AG04450 (cell line): ENCODE data around the gene RNF19B. TPM values are rescaled to one million over a fixed set of nuclear protein-coding genes. Genes with fewer than 3 reads are reported as not detected.
"Not testable (repeated sequence)": the region's sequence is repeated elsewhere in the genome, so short reads cannot be mapped to it uniquely, and the experiment has no call there.

ENCODE experiments used
- CTCF ChIA-PET: fragments of 300-600, 350-600 bp; formaldehyde crosslinking; extraction: SDS; loops from one replicate; lab custom pipeline; 2022; ENCODE audit warnings: antibody characterized with exemption, inconsistent platforms; lab: Charles Lee
- POLR2A ChIA-PET: fragments of 350-600 bp; formaldehyde crosslinking; extraction: SDS; loops from one replicate; lab custom pipeline; 2021; ENCODE audit warnings: antibody characterized with exemption, inconsistent platforms; lab: Yijun Ruan, JAX
- DNase-seq: peaks from one replicate; pipeline ENCODE4 v3.0.0-alpha.2; 2011; ENCODE audit warnings: low read depth, low spot score
- H3K27ac ChIP-seq: one replicate; pipeline ENCODE4 v1.5.1; 2012; ENCODE audit warnings: low read depth, low read length, control low read depth
- H3K27me3 ChIP-seq: one replicate; pipeline ENCODE4 v1.6.0; 2012; ENCODE audit warnings: low read length; ENCODE audit not compliant: control insufficient read depth, insufficient read depth
- H3K4me3 ChIP-seq: 2 replicates; pipeline ENCODE4 v1.5.1; 2011; ENCODE audit warnings: mild to moderate bottlenecking, low read depth, low read length, control low read depth
- H3K9me3 ChIP-seq: 2 replicates; pipeline ENCODE4 v1.5.1; 2012; ENCODE audit warnings: low read length; ENCODE audit not compliant: control insufficient read depth, insufficient read depth
- polyA plus RNA-seq: library from polyadenylated mRNA; depleted of rRNA; stranded (reverse); fragments of >200 nt; gene quantifications from 2 replicates; pipeline ENCODE4 v1.2.3, GENCODE V29; 2011
- TF ChIP-seq, protein P1 (sequence below): IDR thresholded peaks from 2 replicates; pipeline ENCODE4 v1.5.1; 2011; ENCODE audit warnings: low read depth, low read length, control low read depth, inconsistent platforms

RNF19B gene
- polyA plus RNA-seq, 1 experiment, result 10.1 TPM

GRCh38 chr1:32977546-32978087 is 13.0 kb upstream of the RNF19B start:
- H3K4me3 ChIP-seq, result no peak overlapping the region
- H3K9me3 ChIP-seq, result no peaks in the 10 kb centered on the region; the same call in 1 of the 2 replicates
- no peaks in the 10 kb centered on the region for H3K27me3 ChIP-seq
- ChIA-PET POLR2A (no interaction called here), CTCF (interaction anchor here (0.5 to 0.6 kb wide), 2 partner anchors 14 to 241 kb away, joined by 3 to 4 read pairs; no protein-coding TSS in a partner anchor)
- no peak for DNase-seq
- no peak overlapping the region for H3K27ac ChIP-seq
- TF ChIP-seq, protein P1, sequence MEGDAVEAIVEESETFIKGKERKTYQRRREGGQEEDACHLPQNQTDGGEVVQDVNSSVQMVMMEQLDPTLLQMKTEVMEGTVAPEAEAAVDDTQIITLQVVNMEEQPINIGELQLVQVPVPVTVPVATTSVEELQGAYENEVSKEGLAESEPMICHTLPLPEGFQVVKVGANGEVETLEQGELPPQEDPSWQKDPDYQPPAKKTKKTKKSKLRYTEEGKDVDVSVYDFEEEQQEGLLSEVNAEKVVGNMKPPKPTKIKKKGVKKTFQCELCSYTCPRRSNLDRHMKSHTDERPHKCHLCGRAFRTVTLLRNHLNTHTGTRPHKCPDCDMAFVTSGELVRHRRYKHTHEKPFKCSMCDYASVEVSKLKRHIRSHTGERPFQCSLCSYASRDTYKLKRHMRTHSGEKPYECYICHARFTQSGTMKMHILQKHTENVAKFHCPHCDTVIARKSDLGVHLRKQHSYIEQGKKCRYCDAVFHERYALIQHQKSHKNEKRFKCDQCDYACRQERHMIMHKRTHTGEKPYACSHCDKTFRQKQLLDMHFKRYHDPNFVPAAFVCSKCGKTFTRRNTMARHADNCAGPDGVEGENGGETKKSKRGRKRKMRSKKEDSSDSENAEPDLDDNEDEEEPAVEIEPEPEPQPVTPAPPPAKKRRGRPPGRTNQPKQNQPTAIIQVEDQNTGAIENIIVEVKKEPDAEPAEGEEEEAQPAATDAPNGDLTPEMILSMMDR, result no peak

DNA sequence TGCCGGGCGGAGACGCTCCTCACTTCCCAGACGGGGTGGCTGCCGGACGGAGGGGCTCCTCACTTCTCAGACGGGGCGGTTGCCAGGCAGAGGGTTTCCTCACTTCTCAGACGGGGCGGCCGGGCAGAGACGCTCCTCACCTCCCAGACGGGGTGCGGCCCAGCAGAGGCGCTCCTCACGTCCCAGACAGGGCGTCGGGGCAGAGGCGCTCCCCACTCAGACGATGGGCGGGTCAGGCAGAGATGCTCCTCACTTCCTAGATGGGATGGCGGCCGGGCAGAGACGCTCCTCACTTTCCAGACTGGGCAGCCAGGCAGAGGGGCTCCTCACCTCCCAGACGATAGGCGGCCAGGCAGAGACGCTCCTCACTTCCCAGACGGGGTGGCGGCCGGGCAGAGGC is 10.4 kb upstream of the RNF19B start:
- DNase-seq, H3K27me3 ChIP-seq, H3K9me3 ChIP-seq, CTCF ChIA-PET, H3K4me3 ChIP-seq, H3K27ac ChIP-seq: not testable (repeated sequence)
- POLR2A ChIA-PET, result interaction anchor here (1.3 kb wide), 1 partner anchor 10 kb away, joined by 3 read pairs; the partner anchor contains the start of gene RNF19B

- DNase-seq, CTCF ChIA-PET, H3K27me3 ChIP-seq, H3K9me3 ChIP-seq, H3K27ac ChIP-seq, H3K4me3 ChIP-seq: not testable (repeated sequence)
- POLR2A ChIA-PET, result interaction anchor here (0.7 kb wide), 1 partner anchor 73 kb away, joined by 5 read pairs; no protein-coding TSS in a partner anchor
Observed at GRCh38 chr1:32973458-32973857, 8.8 kb upstream of the RNF19B start.

DNA sequence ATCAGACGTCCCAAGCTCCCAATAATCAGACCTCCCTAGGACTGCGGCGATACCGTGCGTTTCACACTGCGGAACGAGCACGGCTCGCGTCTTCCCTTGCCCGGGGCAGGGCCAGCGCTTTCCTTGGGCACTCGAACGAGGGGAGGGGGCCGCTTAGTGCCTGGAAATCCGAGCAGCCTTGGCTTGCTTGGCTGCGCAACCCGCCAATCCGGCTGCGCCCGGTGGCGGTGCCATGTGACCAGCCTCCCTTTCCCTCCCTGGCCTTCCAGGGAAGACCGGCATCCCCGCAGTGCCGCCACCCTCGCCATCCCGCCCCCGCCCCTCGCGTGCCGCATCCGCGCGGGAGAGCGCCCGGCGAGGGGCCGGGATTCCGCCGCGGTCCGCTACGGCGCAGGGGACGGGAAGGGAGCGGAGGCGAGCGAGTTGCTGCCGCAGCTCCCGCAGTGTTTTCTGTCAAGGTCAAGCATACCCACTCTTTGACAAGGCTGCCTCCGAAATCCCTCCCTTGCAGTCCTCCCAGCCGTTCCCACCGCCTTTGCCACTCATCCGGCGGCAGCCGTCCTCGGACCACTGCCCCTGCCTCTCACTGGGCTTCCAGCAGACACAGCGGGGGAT is 8.3 kb upstream of the RNF19B start:
- Histone ChIP-seq H3K4me3 (peak overlapping the region; percentile 60), H3K27ac (no peak overlapping the region), H3K9me3 (no peaks in the 10 kb centered on the region; the same call in 1 of the 2 replicates), H3K27me3 (no peaks in the 10 kb centered on the region)
- DNase-seq, result no peak
- CTCF ChIA-PET, result interaction anchor here (0.7 kb wide), 1 partner anchor 58 kb away, joined by 3 read pairs; no protein-coding TSS in a partner anchor
- TF ChIP-seq, protein P1, result no peak
- POLR2A ChIA-PET, result interaction anchor here (0.7 kb wide), 1 partner anchor 73 kb away, joined by 5 read pairs; no protein-coding TSS in a partner anchor

DNA sequence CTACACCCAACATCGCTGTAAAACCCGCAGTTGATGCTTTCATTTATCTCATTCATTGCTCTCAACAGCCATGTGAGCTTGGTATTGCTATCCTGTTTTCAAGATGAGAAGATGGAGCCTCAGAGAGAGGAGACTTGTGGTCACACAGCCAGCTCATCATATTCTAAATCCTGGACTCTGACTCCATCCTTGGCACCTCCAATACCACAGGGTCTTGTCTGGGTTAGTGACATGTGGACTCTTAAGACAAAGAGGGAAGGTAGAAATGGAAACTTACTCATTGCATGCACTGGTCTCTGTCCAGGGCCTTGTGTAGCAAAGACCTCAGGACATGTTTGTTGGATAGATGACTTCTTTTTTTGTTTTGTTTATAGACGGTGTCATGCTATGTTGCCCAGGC is 7.0 kb upstream of the RNF19B start:
- CTCF ChIA-PET, result interaction anchor here (1.2 kb wide), 1 partner anchor 37 kb away, joined by 3 read pairs; no protein-coding TSS in a partner anchor
- H3K9me3 ChIP-seq, result no peaks in the 10 kb centered on the region; the same call in 1 of the 2 replicates
- TF ChIP-seq, protein P1, result no peak
- H3K27me3 ChIP-seq, result no peaks in the 10 kb centered on the region
- H3K4me3 ChIP-seq, result no peak overlapping the region
- POLR2A ChIA-PET, result interaction anchor here (0.6 kb wide), 1 partner anchor 134 kb away, joined by 11 read pairs; no protein-coding TSS in a partner anchor
- H3K27ac ChIP-seq, result no peak overlapping the region
- DNase-seq, result no peak
